Right cardiac atrium (tissue), 5 donors: ENCODE measurements around the gene MOSPD2. TPM values are rescaled to one million over a fixed set of nuclear protein-coding genes. Genes with fewer than 3 reads are reported as not detected.

Source experiments
- ATAC-seq, 2 donors: fragments of 200-7000 bp; cut with Tn5 transposase; one replicate each; pipeline versions ENCODE4 v1.8.0 to v1.9.1; 2020; ENCODE audit warnings: moderate library complexity in 2 of 2, mild to moderate bottlenecking in 1 of 2
- DNase-seq, 3 donors: peaks; one replicate each; pipeline ENCODE4 v3.0.0-alpha.2; 2020
- H3K27ac ChIP-seq: one replicate; pipeline ENCODE4 v1.5.1; 2013; ENCODE audit warnings: mild to moderate bottlenecking, low read length, control low read depth, moderate library complexity
- H3K27me3 ChIP-seq: one replicate; pipeline ENCODE4 v1.6.1; 2013; ENCODE audit not compliant: control insufficient read depth, insufficient read depth
- H3K4me1 ChIP-seq: one replicate; pipeline ENCODE4 v1.6.1; 2013; ENCODE audit warnings: low read length; ENCODE audit not compliant: control insufficient read depth, insufficient read depth
- H3K4me3 ChIP-seq: one replicate; pipeline ENCODE4 v1.5.1; 2013; ENCODE audit warnings: low read length, control low read depth
- H3K9me3 ChIP-seq: one replicate; pipeline ENCODE4 v1.6.1; 2013; ENCODE audit warnings: low read length; ENCODE audit not compliant: control insufficient read depth
- WGBS: extraction: QIAGEN DNeasy Blood & Tissue Kit; methylation state at CpG from one replicate; pipeline ENCODE4 v1.1.7; 2013; 5-methylcytosine and 5-hydroxymethylcytosine counted together
- intact Hi-C, 4 donors: fragments of 100-400 bp; cut with DNase I; formaldehyde crosslinking; loops; one replicate each; pipeline versions ENCODE4 v1.11.0 to v1.14.0; 2022 to 2023
- polyA plus RNA-seq: library from polyadenylated mRNA; stranded (reverse); fragments of 200-250 nt; gene quantifications from one replicate; pipeline ENCODE4 v1.2.3, GENCODE V29; 2013
- total RNA-seq, 4 donors: library from RNA; stranded (reverse); fragmentation: NEBNext Ultra II Directional; extraction: Animal tissue kit (Norgen Biotek cat#: 25700); gene quantifications; one replicate each; pipeline ENCODE4 v1.2.1, GENCODE V29; 2021
- donor health status: healthy with polysubstance abuse.
- donor health status: DM: no; HTN: yes; CAD: no.
- donor health status: DM: no; HTN: no; CAD: no.
- donor health status: DM: no; HTN: yes; CAD: no; lungs with severe emphysema.
- donor health status: DM: yes; HTN: yes; CAD: no.

Gene MOSPD2
- total and polyA plus RNA-seq, 5 donors = 2.8 to 8.1 (median 6.9) TPM

GRCh38 chrX:14913241-14913640, 40.0 kb downstream of the MOSPD2 start:
- intact Hi-C loops = no loop called here
- DNase-seq (no peak), ATAC-seq (no peak)
- 93% methylated on average over 2 of the region's 2 CpGs for WGBS
- no peak overlapping the region for H3K4me3 ChIP-seq
- H3K27me3 ChIP-seq = no peaks in the 10 kb centered on the region
- no peaks in the 10 kb centered on the region for H3K4me1 ChIP-seq
- no peak overlapping the region for H3K27ac ChIP-seq
- no peaks in the 10 kb centered on the region for H3K9me3 ChIP-seq

GRCh38 chrX:14915596-14915995, 42.4 kb downstream of the MOSPD2 start:
- DNase-seq = no peak
- Histone ChIP-seq H3K27ac (no peak overlapping the region), H3K27me3 (no peaks in the 10 kb centered on the region), H3K9me3 (no peaks in the 10 kb centered on the region), H3K4me1 (no peaks in the 10 kb centered on the region), H3K4me3 (no peak overlapping the region)
- 94% methylated on average over 3 of the region's 3 CpGs for WGBS
- intact Hi-C loops = no loop called here
- ATAC-seq = no peak

- no peaks in the 10 kb centered on the region for H3K27me3 ChIP-seq
- intact Hi-C loops = no loop called here
- no peak for ATAC-seq
- H3K9me3 ChIP-seq = no peaks in the 10 kb centered on the region
- DNase-seq = no peak
- 67% methylated on average over 3 of the region's 3 CpGs for WGBS
- H3K27ac ChIP-seq = no peak overlapping the region
- H3K4me3 ChIP-seq = no peak overlapping the region
- no peaks in the 10 kb centered on the region for H3K4me1 ChIP-seq
These were observed 42.9 kb downstream of the MOSPD2 start for GRCh38 chrX:14916017-14916674.

- H3K27ac ChIP-seq = no peak overlapping the region
- no peaks in the 10 kb centered on the region for H3K4me1 ChIP-seq
- DNase-seq (no peak), ATAC-seq (no peak)
- H3K4me3 ChIP-seq = no peak overlapping the region
- H3K9me3 ChIP-seq = no peaks in the 10 kb centered on the region
- intact Hi-C loops = no loop called here
- 73% methylated on average over 2 of the region's 2 CpGs for WGBS
- H3K27me3 ChIP-seq = no peaks in the 10 kb centered on the region
These were observed 46.2 kb downstream of the MOSPD2 start for GRCh38 chrX:14919407-14919806.

- no peaks in the 10 kb centered on the region for H3K4me1 ChIP-seq
- H3K27ac ChIP-seq = no peak overlapping the region
- intact Hi-C loops = no loop called here
- ATAC-seq (no peak), DNase-seq (no peak)
- H3K4me3 ChIP-seq = no peak overlapping the region
- 100% methylated on average over 2 of the region's 2 CpGs for WGBS
- H3K27me3 ChIP-seq = no peaks in the 10 kb centered on the region
- no peaks in the 10 kb centered on the region for H3K9me3 ChIP-seq
These were observed 47.0 kb downstream of the MOSPD2 start for GRCh38 chrX:14920196-14920595.

- Histone ChIP-seq H3K27me3 (no peaks in the 10 kb centered on the region), H3K4me3 (no peak overlapping the region), H3K9me3 (no peaks in the 10 kb centered on the region), H3K27ac (no peak overlapping the region), H3K4me1 (peaks cover under 1% of the 10 kb centered on the region)
- intact Hi-C loops = no loop called here
- DNase-seq (no peak), ATAC-seq (peak; percentile 26 to 50)
- 80% methylated on average over 6 of the region's 6 CpGs for WGBS
These were observed 49.2 kb downstream of the MOSPD2 start for GRCh38 chrX:14922437-14922836.

- no peak for ATAC-seq
- Histone ChIP-seq H3K4me3 (no peak overlapping the region), H3K9me3 (no peaks in the 10 kb centered on the region), H3K27ac (no peak overlapping the region), H3K27me3 (no peaks in the 10 kb centered on the region), H3K4me1 (peaks cover 1% of the 10 kb centered on the region)
- WGBS = 79% methylated on average over 4 of the region's 4 CpGs
- DNase-seq = no peak
- intact Hi-C loops = no loop called here
These were observed 50.5 kb downstream of the MOSPD2 start for GRCh38 chrX:14923761-14924160.

- 38% methylated on average over 1 of the region's 1 CpG for WGBS
- intact Hi-C loops = no loop called here
- no peak for ATAC-seq
- no peak for DNase-seq
- no peaks in the 10 kb centered on the region for H3K9me3 ChIP-seq
- no peak overlapping the region for H3K27ac ChIP-seq
- no peaks in the 10 kb centered on the region for H3K27me3 ChIP-seq
- H3K4me1 ChIP-seq = peaks cover 1% of the 10 kb centered on the region
- no peak overlapping the region for H3K4me3 ChIP-seq
These were observed 53.2 kb downstream of the MOSPD2 start for GRCh38 chrX:14926471-14926870.

GRCh38 chrX:14927401-14927800, 54.2 kb downstream of the MOSPD2 start:
- no peak overlapping the region for H3K4me3 ChIP-seq
- no peak for DNase-seq
- ATAC-seq = no peak
- no peaks in the 10 kb centered on the region for H3K9me3 ChIP-seq
- intact Hi-C loops = no loop called here
- H3K4me1 ChIP-seq = peaks cover 1% of the 10 kb centered on the region
- no peaks in the 10 kb centered on the region for H3K27me3 ChIP-seq
- WGBS = 48% methylated on average over 5 of the region's 5 CpGs
- no peak overlapping the region for H3K27ac ChIP-seq

- intact Hi-C loops = no loop called here
These were observed 57.4 kb downstream of the MOSPD2 start for GRCh38 chrX:14930663-14931062.

GRCh38 chrX:14932136-14932535, 58.9 kb downstream of the MOSPD2 start:
- WGBS = 91% methylated on average over 1 of the region's 1 CpG
- no peak overlapping the region for H3K27ac ChIP-seq
- no peaks in the 10 kb centered on the region for H3K9me3 ChIP-seq
- DNase-seq (no peak), ATAC-seq (no peak)
- no peaks in the 10 kb centered on the region for H3K27me3 ChIP-seq
- intact Hi-C loops = no loop called here
- peaks cover 1% of the 10 kb centered on the region for H3K4me1 ChIP-seq
- H3K4me3 ChIP-seq = no peak overlapping the region

More at GRCh38 chrX:14930663-14931062, 57.4 kb downstream of the MOSPD2 start:
- ATAC-seq (no peak), DNase-seq (no peak)
- peaks cover 1% of the 10 kb centered on the region for H3K4me1 ChIP-seq
- H3K27ac ChIP-seq = no peak overlapping the region
- H3K9me3 ChIP-seq = no peaks in the 10 kb centered on the region
- no peak overlapping the region for H3K4me3 ChIP-seq
- WGBS = 58% methylated on average over 1 of the region's 1 CpG
- H3K27me3 ChIP-seq = no peaks in the 10 kb centered on the region

GRCh38 chrX:14934423-14934822, 61.2 kb downstream of the MOSPD2 start:
- Histone ChIP-seq H3K27ac (no peak overlapping the region), H3K9me3 (no peaks in the 10 kb centered on the region), H3K4me3 (no peak overlapping the region), H3K4me1 (no peaks in the 10 kb centered on the region), H3K27me3 (no peaks in the 10 kb centered on the region)
- DNase-seq (no peak), ATAC-seq (peak; percentile 33 to 54)
- WGBS = 20% methylated on average over 1 of the region's 1 CpG
- intact Hi-C loops = no loop called here
